Activated CD8-positive, alpha-beta T cell treated with anti-CD3 and anti-CD28 coated beads for 36 hours (primary cell): ENCODE results near the gene NEU3. TPM values are rescaled to one million over a fixed set of nuclear protein-coding genes. Genes with fewer than 3 reads are reported as not detected.

ENCODE experiments used
- ATAC-seq: fragments of 200-7000 bp; cut with Tn5 transposase; one replicate; pipeline ENCODE4 v1.10.0; 2021; ENCODE audit warnings: mild to moderate bottlenecking, moderate library complexity
- CTCF ChIA-PET: fragments of 350-600 bp; sonication (Branson Sonifier 250); formaldehyde crosslinking; loops from one replicate; lab custom pipeline; 2021; ENCODE audit warnings: antibody characterized with exemption; lab: Charles Lee
- POLR2A ChIA-PET: fragments of 350-600 bp; sonication (Branson Sonifier 250); formaldehyde crosslinking; loops from one replicate; lab custom pipeline; 2021; ENCODE audit warnings: antibody characterized with exemption; lab: Charles Lee
- DNase-seq: peaks from one replicate; pipeline ENCODE4 v3.0.0-alpha.2; 2020
- H3K27ac Mint-ChIP-seq: one replicate; pipeline ENCODE4 v1.8.0; 2021; ENCODE audit warnings: mild to moderate bottlenecking, mixed read lengths
- H3K27me3 Mint-ChIP-seq: one replicate; pipeline ENCODE4 v1.8.0; 2021; ENCODE audit warnings: mixed read lengths
- H3K36me3 Mint-ChIP-seq: one replicate; pipeline ENCODE4 v1.8.0; 2021; ENCODE audit warnings: low read depth, mixed read lengths
- H3K4me1 Mint-ChIP-seq: one replicate; pipeline ENCODE4 v1.8.0; 2021; ENCODE audit warnings: low read depth, mixed read lengths
- H3K4me3 Mint-ChIP-seq: one replicate; pipeline ENCODE4 v1.8.0; 2021; ENCODE audit warnings: mild to moderate bottlenecking, moderate library complexity, mixed read lengths
- H3K9me3 Mint-ChIP-seq: one replicate; pipeline ENCODE4 v1.8.0; 2021; ENCODE audit warnings: mixed read lengths
- CTCF ChIP-seq: fragments of 200-600 bp; IDR thresholded peaks from one replicate; pipeline ENCODE4 v1.8.0; 2022; ENCODE audit warnings: antibody characterized with exemption, mild to moderate bottlenecking
- intact Hi-C: fragments of 100-400 bp; cut with micrococcal nuclease; formaldehyde crosslinking; loops from one replicate; pipeline ENCODE4 v1.10.0; 2022
- total RNA-seq, 2 experiments: library from RNA; stranded (reverse); gene quantifications; one replicate each; pipeline ENCODE4 v1.2.3, GENCODE V29; 2021

The NEU3 gene
- total RNA-seq, 2 experiments from 2014 or later: 18.6 to 19.4 TPM

- Mint-ChIP-seq H3K27ac (no peak overlapping the region), H3K27me3 (no peaks in the 10 kb centered on the region), H3K4me1 (no peaks in the 10 kb centered on the region), H3K4me3 (no peak overlapping the region), H3K9me3 (peaks cover 4% of the 10 kb centered on the region), H3K36me3 (peaks cover 5% of the 10 kb centered on the region)
- no peak for TF ChIP-seq CTCF
- ChIA-PET CTCF (interaction anchor here (0.9 to 4.3 kb wide), 26 partner anchors 8 to 236 kb away, joined by 3 to 41 read pairs (median 8); partner anchors contain the start of genes NEU3 and TPBGL), POLR2A (no interaction called here)
- DNase-seq (no peak), ATAC-seq (no peak)
- intact Hi-C loops: loop anchor here (2.0 to 10.0 kb wide), 2 partner anchors 181 to 225 kb away; no protein-coding TSS in a partner anchor
Observed at GRCh38 chr11:75023446-75024067, 34.8 kb downstream of the NEU3 start.

GRCh38 chr11:75024068-75024449, 35.3 kb downstream of the NEU3 start:
- ATAC-seq (no peak), DNase-seq (no peak)
- no peaks in the 10 kb centered on the region for H3K4me1 Mint-ChIP-seq
- no peak for TF ChIP-seq CTCF
- CTCF ChIA-PET: interaction anchor here (0.9 to 4.3 kb wide), 9 partner anchors 10 to 225 kb away, joined by 3 to 41 read pairs (median 28); partner anchors contain the start of genes NEU3 and TPBGL
- H3K36me3 Mint-ChIP-seq: no peaks in the 10 kb centered on the region
- intact Hi-C loops: loop anchor here (10.0 kb wide), 1 partner anchor 181 kb away; no protein-coding TSS in a partner anchor
- POLR2A ChIA-PET: no interaction called here
- no peaks in the 10 kb centered on the region for H3K27me3 Mint-ChIP-seq
- H3K4me3 Mint-ChIP-seq: no peak overlapping the region
- no peak overlapping the region for H3K27ac Mint-ChIP-seq
- no peaks in the 10 kb centered on the region for H3K9me3 Mint-ChIP-seq

DNA sequence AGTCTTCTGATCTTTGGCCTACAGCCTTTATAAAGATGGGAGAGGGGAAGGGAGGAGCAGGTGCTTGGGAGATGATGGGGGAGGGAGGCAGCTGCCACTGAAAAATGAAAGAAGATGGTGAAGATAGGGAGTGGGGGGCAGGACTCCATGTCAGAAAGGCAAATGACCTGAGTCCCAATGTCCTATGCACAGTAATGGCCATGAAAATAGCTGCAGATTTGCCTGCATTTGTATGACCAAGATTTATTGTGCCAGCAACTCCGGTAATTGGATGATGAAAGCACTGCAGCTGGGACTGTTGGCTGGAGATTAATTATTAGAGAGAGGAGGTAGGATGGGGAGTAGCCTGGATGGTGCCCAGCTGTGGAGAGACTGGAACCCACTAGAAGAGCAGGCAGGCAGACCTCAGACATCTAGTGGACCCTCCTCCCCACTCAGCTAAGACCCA, 36.1 kb downstream of the NEU3 start:
- CTCF ChIA-PET: interaction anchor here (1.2 to 4.3 kb wide), 5 partner anchors 95 to 224 kb away, joined by 3 to 36 read pairs (median 28); no protein-coding TSS in a partner anchor
- H3K36me3 Mint-ChIP-seq: no peaks in the 10 kb centered on the region
- H3K27ac Mint-ChIP-seq: no peak overlapping the region
- H3K4me1 Mint-ChIP-seq: no peaks in the 10 kb centered on the region
- ATAC-seq (no peak), DNase-seq (no peak)
- H3K4me3 Mint-ChIP-seq: no peak overlapping the region
- no peaks in the 10 kb centered on the region for H3K27me3 Mint-ChIP-seq
- POLR2A ChIA-PET: interaction anchor here (0.5 kb wide), 1 partner anchor 35 kb away, joined by 3 read pairs; no protein-coding TSS in a partner anchor
- H3K9me3 Mint-ChIP-seq: no peaks in the 10 kb centered on the region
- intact Hi-C loops: loop anchor here (5.0 to 10.0 kb wide), 2 partner anchors 97 to 180 kb away; no protein-coding TSS in a partner anchor
- TF ChIP-seq CTCF: no peak

DNA sequence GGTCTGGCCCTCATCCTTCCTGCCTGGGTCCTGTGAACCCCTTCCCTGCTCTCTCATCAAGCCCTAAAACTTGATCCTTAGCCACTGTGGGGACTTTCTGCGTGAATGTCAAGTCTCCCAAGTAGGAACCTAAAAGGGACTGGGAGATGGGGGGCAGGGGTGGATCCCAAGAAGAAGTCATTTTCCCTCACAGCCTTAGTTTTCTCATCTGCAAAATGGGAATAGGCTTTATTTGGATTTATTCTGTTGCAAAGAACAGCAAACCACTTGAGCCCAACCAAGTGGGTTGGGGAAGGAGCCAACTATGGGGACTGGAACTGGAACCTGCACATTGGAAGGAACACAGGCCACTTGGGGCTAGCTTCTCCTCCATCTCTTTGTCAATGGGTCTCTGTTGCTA, 36.8 kb downstream of the NEU3 start:
- no peak for TF ChIP-seq CTCF
- no peak overlapping the region for H3K27ac Mint-ChIP-seq
- no peak overlapping the region for H3K4me3 Mint-ChIP-seq
- ATAC-seq: no peak
- POLR2A ChIA-PET: no interaction called here
- CTCF ChIA-PET: interaction anchor here (1.2 to 4.3 kb wide), 4 partner anchors 113 to 223 kb away, joined by 3 to 36 read pairs (median 19); no protein-coding TSS in a partner anchor
- intact Hi-C loops: loop anchor here (5.0 to 10.0 kb wide), 2 partner anchors 98 to 179 kb away; no protein-coding TSS in a partner anchor
- H3K36me3 Mint-ChIP-seq: no peaks in the 10 kb centered on the region
- no peaks in the 10 kb centered on the region for H3K27me3 Mint-ChIP-seq
- DNase-seq: no peak
- no peaks in the 10 kb centered on the region for H3K4me1 Mint-ChIP-seq
- no peaks in the 10 kb centered on the region for H3K9me3 Mint-ChIP-seq

DNA sequence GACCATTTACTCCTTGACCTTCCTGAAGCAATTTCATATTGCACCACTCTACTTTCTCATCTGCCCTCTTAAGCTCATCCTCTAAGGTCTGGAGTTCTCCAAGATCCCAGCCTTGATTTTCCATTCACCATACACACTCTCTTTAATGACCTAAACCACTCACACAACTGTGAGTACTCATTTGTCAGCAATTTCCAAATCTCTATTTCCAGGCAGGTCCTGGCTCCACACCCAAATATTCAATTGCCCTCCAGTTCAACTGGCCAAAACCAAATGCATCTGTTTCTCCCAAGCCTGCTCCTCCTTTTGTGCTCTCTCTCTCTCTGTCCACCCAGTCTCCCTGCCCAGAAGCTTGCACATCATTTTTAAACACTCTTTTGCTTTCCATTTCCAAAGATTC, 39.6 kb downstream of the NEU3 start:
- no peak for ATAC-seq
- Mint-ChIP-seq H3K9me3 (no peaks in the 10 kb centered on the region), H3K36me3 (no peaks in the 10 kb centered on the region), H3K4me1 (no peaks in the 10 kb centered on the region), H3K27me3 (no peaks in the 10 kb centered on the region), H3K4me3 (no peak overlapping the region), H3K27ac (no peak overlapping the region)
- CTCF ChIA-PET: interaction anchor here (0.7 to 3.9 kb wide), 4 partner anchors 98 to 220 kb away, joined by 3 to 9 read pairs (median 6); no protein-coding TSS in a partner anchor
- no peak for TF ChIP-seq CTCF
- intact Hi-C loops: loop anchor here (5.0 to 10.0 kb wide), 2 partner anchors 101 to 176 kb away; no protein-coding TSS in a partner anchor
- POLR2A ChIA-PET: no interaction called here
- DNase-seq: no peak
